ENCODE data around the gene DLG2.

DNA sequence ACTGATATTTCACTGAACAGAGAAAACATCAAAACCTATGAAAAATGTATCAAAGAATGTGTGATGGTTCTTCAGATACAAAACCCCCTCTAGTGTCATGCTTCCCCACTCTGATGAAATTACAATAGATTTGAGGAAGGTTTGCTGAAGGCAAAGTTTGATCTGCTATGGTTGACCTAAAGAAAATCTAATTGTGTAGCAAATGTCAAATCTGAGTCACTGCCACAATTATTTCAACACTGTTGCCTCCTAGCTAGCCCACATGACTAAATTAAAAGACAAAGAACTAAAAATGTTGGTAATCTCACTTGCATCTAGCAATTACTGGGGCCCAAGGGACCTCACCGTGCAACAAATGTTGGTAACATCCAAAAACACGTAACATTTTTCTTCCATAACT lies 728.0 kb downstream of the DLG2 start:
- no peak for TF ChIP-seq POLR2A (IDR thresholded peaks at IDR 0.05)
- TF ChIP-seq CTCF (IDR thresholded peaks at IDR 0.05), result no peak
- TF ChIP-seq POLR2AphosphoS5 (IDR thresholded peaks at IDR 0.05), result no peak
